HG02763 (cell line): ENCODE measurements around the gene DNAJC5.
"Not testable (repeated sequence)": the region's sequence is repeated elsewhere in the genome, so short reads cannot be mapped to it uniquely, and the experiment has no call there.

Source experiments
- ATAC-seq: cut with Tn5 transposase; IDR thresholded peaks from one replicate; pipeline ENCODE4 v1.9.1; 2021; ENCODE audit warnings: mild to moderate bottlenecking, moderate library complexity; ENCODE audit not compliant: unreplicated experiment

Gene DNAJC5

DNA sequence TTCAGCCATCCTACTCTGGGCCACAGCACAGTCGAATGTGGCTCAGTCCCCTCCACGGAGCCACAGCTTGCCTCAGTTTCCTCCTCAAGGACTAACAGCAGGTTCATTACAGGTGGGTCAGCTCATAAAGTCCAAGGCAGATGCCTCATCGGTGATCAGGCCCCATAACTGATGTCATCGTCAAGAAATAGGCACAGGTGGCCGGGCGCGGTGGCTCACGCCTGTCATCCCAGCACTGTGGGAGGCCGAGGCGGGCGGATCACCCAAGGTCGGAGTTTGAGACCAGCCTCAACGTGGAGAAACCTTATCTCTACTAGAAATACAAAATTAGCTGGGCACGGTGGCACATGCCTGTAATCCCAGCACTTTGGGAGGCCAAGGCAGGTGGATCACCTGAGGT is 57.8 kb downstream of the DNAJC5 start:
- ATAC-seq: no peak

DNA sequence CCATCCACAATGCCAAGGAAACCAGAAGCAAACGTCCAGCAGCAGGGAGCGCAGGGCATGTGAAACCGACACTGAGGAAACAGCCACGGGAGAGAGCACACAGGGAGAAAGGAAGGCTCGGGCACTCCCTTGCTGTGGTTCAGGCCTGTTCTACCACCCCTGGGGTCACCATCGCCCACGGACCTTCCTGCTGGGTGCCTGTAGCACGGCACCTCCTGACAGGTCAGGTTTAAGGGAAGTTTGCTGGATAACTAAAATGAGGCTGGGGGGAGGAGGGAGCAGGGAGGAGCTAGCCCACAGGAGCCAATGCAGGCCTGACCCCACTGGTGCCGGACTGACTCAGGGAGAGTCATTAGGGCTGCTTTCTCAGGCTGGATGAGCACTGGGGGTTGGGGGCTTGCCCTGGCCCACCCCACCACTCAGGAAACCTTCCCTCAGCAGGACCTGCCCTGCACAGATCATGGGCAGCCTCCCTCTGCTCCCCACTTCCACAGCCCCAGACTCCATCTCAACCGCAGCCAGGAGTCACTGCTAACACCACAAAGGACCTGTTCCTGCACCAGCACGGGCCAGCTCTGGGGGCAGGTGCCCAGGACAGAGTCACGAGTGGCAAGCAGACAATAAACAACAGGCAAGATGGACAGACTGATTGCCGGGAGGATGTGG is 59.0 kb downstream of the DNAJC5 start:
- ATAC-seq: no peak

DNA sequence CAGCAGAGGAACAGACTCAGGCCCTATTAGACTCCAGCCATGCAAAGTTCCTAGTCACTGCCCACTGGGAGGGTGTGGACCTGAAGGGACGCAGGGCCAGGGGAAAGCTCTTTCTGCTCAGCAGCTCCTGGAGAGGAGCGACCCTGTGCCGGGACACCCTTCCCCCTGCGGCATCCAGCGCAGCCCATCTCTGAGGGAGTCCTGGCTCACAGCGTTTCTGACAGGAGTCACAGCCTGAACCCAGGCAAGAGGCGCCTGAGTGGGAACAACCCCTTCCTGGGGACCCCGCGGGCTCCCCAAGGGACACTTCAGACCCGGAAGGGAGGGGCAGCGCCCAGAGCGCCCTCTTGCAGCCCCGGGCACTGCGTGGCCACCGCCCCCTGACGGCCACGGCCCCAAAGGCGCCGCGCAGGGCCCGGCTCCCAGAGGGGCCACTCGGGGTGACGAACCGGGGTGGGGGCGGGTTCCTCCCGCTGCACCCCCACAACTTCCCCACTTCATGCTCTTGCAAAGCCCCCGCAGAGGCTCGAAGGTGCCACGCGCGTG is 60.4 kb downstream of the DNAJC5 start:
- ATAC-seq: peak; percentile 15

GRCh38 chr20:63955827-63956663 is 61.1 kb downstream of the DNAJC5 start, which contains the start of gene UCKL1:
TSS of gene UCKL1 (minus strand) at chr20:63956416. CDS start at chr20:63956372, 44 bp downstream.
- peak; percentile 64 for ATAC-seq

GRCh38 chr20:63956664-63957003 is 61.7 kb downstream of the DNAJC5 start:
- ATAC-seq: no peak

DNA sequence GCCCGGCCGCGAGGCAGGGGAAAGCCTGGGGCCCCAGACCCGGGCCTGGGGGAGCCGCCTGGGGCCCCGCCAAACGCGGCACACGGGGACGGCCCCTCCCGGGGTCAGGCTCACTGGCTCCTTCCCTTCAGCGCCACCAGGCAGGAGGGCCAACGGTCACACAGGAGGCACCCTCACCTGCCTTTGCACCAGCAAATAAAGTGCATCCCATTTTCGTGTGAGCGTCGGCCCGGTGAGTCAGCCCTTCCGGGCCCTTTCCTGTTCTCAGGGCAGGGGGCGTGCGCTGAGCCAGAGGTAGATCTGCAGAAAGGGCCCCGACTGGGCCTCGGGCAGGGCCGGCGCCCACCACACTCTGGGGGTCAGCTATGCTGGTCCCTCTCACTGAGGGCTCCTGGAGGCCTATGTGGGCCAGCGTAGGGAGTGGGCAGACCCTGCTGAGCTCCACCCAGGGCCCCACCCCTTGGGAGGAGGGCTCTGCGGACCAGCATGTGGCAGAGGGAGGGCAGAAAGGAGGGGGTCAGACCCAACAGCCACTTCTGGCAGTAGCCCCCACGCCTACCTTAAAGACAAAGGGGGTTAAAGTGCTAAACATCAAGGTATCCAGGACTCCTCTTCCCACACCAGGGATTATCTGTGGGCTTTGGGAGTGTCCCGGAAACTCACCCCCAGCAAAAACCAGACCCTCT is 62.2 kb downstream of the DNAJC5 start:
- ATAC-seq: peak; percentile 13

- ATAC-seq: no peak
Measured at GRCh38 chr20:63957690-63958441, 62.9 kb downstream of the DNAJC5 start.

- ATAC-seq: no peak
Measured at GRCh38 chr20:63958471-63958870, 63.5 kb downstream of the DNAJC5 start.

DNA sequence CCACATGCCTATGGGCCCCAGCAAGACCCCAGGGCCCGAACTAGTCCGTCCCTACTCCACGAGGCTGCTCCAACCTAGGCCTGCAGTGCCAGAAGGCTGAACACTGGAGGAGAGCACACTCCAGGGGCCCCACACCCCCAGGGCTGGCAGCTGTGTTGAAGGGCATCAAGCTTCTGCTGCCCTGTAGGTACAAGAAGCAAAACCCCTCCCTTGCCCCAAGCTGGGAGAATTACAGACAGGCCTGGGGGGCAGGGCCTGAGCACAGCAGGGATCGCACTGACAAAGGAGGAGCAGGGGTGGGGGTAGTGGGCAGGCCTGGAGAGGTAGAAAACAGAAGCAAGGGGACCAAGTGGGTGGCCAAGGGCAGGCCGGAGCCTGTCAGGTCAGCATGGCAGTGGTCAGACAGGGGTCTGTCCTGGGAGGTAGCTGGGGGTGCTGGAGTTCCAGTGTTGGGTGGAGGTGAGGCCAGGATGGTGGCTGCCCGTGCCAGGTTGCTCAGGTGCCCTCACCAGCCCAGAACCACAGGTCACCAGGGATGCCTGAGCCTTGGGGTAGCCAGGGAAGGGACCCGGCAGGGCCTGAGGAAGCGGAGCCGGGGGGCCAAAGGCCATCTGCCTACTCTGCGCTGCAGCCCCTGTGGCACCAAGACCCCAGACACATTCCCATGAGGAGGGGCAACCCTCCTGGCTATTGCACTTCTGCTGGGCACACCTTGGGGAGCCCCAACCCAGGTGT is 64.2 kb downstream of the DNAJC5 start:
- no peak for ATAC-seq

DNA sequence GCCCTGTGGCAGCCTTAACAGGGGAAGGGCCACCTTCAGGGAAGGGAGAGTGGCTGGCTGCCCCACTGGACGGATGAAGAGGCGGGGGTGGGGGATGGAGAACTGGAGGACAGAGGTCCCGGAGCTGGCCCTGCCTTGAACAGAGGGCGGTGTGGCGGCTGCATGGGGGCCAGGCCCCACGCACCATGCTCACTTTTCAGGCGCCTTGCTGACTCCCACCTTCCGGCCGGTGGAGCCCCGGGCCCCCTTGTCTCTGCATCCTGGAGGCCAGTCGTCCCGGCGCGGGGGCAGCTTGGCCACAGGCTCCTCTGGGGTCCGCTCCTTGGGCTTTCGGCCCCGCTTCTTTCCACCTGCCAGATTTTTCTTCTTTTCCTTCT is 64.8 kb downstream of the DNAJC5 start:
- ATAC-seq: no peak

GRCh38 chr20:63960654-63961621 is 66.0 kb downstream of the DNAJC5 start:
- not testable (repeated sequence) for ATAC-seq

DNA sequence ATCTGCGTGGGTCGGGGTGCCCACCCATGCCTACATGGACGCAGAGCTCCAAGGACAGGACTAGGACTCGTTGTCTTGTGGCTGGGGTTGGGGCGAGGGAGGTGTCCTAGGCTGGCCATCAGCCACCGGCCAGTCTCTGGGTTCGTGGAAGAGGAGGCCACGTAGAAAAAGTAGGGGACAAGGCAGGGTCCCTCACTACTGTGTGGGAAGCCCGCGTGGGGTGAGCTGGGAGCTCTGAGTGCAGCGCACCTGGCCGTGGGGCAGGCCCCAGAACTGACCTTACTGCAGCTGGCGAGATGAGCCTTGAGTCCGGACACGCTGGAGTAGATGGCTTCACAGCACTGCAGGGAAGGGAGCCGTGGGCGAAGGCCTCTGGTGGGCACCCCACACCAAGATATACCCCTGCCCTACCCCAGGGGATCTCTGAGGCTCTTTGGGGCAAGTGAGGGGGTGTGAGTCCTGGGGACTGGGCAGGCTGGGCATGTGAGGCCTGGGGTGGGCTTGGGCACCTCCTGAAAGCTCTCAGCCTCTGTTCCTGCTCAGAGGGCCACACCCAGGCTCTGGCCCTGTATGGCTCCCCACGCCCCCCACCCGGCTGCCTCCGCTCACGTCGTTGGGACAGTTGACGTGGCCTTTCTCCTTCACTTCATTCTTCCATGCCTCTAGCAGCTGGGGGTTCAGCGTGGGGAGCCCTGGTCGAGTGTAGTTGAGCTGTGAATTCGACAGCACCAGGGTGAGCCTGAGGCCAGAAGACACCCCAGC is 66.9 kb downstream of the DNAJC5 start:
- ATAC-seq: no peak

GRCh38 chr20:63962426-63963347 is 67.8 kb downstream of the DNAJC5 start:
- ATAC-seq: no peak

DNA sequence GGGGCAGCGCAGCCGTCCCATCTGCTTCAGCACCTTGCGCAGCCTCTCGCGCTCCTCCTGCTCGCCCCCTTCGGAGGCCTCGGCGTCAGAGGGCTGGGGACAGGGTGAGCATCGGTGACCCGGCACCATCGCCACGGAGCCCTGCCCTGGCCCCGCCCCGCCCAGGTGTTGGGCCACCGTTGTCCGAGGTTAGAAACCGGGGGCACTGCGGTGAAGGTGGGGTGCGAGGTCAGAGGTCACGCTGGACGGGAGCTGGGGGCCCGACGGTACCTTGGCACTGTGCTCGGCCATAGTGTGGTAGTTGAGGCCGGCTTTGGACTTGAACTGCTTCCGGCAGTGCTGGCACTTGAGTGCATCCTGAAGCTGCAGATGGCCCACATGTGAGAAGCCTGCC is 68.4 kb downstream of the DNAJC5 start:
- ATAC-seq: no peak

DNA sequence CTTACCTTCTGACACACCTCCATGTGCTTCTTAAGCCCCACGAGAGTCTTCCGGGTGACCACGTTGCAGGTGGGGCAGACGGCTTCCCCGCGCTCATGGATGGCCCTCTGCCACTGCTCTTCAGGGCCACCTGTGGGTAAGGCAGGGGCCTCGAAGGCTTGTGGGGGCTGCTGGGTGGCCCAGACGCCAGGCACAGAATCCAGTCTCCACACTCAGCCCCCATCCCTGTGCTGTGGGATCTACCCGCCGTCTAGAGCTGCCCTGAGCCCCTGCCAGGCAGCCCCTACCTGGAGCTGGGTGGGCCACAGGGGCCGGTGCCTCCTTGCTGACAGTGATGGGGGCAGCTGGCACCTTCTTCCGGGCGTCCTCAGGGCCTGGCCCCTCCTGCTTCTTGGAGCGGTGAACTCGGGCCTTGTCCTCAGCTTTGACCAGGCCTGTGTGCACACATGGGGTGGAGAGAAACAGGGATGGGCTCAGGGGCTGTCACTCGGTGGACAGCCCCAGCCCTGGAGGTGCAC is 68.9 kb downstream of the DNAJC5 start:
- ATAC-seq: no peak

DNA sequence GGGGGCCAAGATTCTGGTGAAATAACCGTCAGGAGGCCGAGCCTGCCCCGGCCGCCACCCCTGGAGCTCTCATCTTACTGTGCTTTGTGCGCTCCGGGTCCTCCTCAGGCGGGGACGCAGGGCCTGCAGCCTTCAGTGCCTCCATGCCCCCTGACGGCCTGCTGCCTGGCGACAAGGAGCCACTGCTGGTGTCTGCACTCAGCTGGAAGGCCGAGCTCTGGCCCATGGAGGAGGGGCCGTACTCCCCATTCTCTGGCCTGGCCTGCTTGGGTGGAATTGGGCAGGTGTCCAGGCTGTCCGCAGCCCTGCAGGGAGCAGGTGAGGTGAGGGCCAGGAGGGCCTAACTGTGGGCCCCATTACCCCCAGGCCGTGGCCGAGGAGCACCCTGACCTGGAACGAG is 69.5 kb downstream of the DNAJC5 start:
- ATAC-seq: no peak
